Pancreas (tissue), 10 donors: ENCODE data around the gene TGFBR2. TPM values are rescaled to one million over a fixed set of nuclear protein-coding genes. Genes with fewer than 3 reads are reported as not detected.

ENCODE experiments used
- ATAC-seq, 4 donors: fragments of 200-7000 bp; cut with Tn5 transposase; one replicate each; pipeline versions ENCODE4 v1.8.0 to v1.9.1; 2020; ENCODE audit warnings: mild to moderate bottlenecking in 4 of 4, moderate library complexity in 4 of 4
- DNase-seq, 6 donors: peaks; one replicate each; pipeline ENCODE4 v3.0.0-alpha.2; 2020
- FAIRE-seq: peaks from 2 replicates; lab custom pipeline; 2012; peaks lifted over from hg19 to GRCh38; lab: Jason Lieb, UNC
- H3K27ac ChIP-seq, 4 donors: fragments of 200-600 bp; sonication (generic); 1 replicate in 3 of 4; 2 replicates in 1 of 4; pipeline versions ENCODE4 v1.5.0 to v1.8.0; 2020
- H3K27me3 ChIP-seq, 4 donors: fragments of 200-600 bp; one replicate each; pipeline ENCODE4 v1.8.0; 2021
- H3K36me3 ChIP-seq, 3 donors: fragments of 200-600 bp; sonication (generic) in 1 of 3; one replicate each; pipeline versions ENCODE4 v1.5.0 to v1.8.0; 2020 to 2021
- H3K4me1 ChIP-seq, 3 donors: fragments of 200-600 bp; one replicate each; pipeline ENCODE4 v1.8.0; 2021
- H3K4me3 ChIP-seq, 4 donors: fragments of 200-600 bp; sonication (generic) in 2 of 4; one replicate each; pipeline versions ENCODE4 v1.5.0 to v1.8.0; 2020 to 2021
- H3K9me3 ChIP-seq, 4 donors: fragments of 200-600 bp; one replicate each; pipeline ENCODE4 v1.8.0; 2021
- WGBS, 2 donors: extraction: QIAGEN DNeasy Blood & Tissue Kit; methylation state at CpG; one replicate each; pipeline ENCODE4 v1.1.7; 2013; 5-methylcytosine and 5-hydroxymethylcytosine counted together
- intact Hi-C, 3 donors: fragments of 100-400 bp; cut with DNase I; formaldehyde crosslinking; loops; one replicate each; pipeline versions ENCODE4 v1.11.1 to v1.14.2; 2022
- polyA plus RNA-seq, 2 donors: library from polyadenylated mRNA; stranded (reverse); fragments of 200-250 nt; gene quantifications; one replicate each; pipeline ENCODE4 v1.2.3, GENCODE V29; 2013
- total RNA-seq, 6 donors: library from RNA; stranded (reverse); fragmentation: NEBNext Ultra II Directional in 4 of 6; extraction: Animal tissue kit (Norgen Biotek cat#: 25700) in 4 of 6; gene quantifications; one replicate each; pipeline versions ENCODE4 v1.2.1 to v1.2.4, GENCODE V29; 2021 to 2023
- TF ChIP-seq, protein P1 (sequence below), 4 donors: fragments of 200-600 bp; sonication (generic) in 3 of 4; IDR thresholded peaks; one replicate each; pipeline versions ENCODE4 v1.5.0 to v1.8.0; 2021; ENCODE audit warnings: antibody characterized with exemption in 4 of 4
- donor health status: healthy with polysubstance abuse.
- donor health status: DM: no; HTN: no; CAD: no; lungs with moderate emphysema.
- donor health status: DM: no; HTN: no; CAD: no.
- donor health status: control.
- donor health status: control.
- donor health status: Bipolar disorder and iron deficiency.
- donor health status: DM: yes; HTN: yes; CAD: no.
- donor health status: DM: no; HTN: no; CAD: no.
- donor health status: DM: no; HTN: no; CAD: no.
- donor health status: DM: yes; HTN: yes; CAD: no.

The TGFBR2 gene
- total and polyA plus RNA-seq, 8 donors: 9.0 to 60.8 (median 31.1) TPM

- peaks cover 0 to 22% (median 0%) of the 10 kb centered on the region in 3 donors for H3K4me1 ChIP-seq
Measured at GRCh38 chr3:30657914-30658313, 51.5 kb downstream of the TGFBR2 start.

DNA sequence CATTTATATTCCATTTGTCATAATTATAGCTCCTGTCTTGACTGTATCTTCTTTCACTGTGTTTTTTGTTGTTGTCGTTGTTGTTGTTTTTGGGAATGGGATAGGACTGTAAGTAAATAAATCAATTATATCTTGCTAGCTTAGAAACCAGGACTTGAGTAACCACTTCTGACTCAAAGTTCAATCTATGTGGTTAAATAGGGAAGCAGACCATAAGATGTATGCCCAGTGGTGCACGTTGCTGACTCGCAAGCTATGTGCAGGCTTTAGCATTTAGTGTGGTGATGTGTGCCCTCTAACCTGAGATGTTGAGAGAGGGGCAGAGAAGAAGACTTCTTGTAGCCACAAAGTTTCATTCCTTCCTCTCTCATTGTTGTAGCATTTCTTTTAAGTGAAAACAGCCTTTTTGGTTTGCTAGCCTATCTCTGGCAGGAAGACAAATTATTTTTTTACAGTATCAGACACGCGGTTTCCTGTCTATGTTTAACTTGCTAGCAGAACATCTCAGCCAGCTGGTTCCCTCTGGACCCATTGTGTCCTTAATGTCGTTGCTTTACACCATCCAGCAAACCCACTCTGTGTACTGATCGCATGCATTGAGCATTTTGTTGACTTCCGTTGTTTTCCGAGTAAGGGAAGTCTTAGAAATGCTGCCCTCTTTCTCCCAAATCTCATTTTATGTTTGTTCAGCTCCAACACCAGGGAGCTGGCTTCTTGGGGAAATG, 52.1 kb downstream of the TGFBR2 start:
- Histone ChIP-seq H3K4me1 (peaks cover 0 to 22% (median 0%) of the 10 kb centered on the region in 3 donors), H3K27ac (peak overlapping the region in 2 of 4 donors; percentile 35 to 51), H3K9me3 (no peaks in the 10 kb centered on the region), H3K36me3 (peaks cover 0 to 16% (median 13%) of the 10 kb centered on the region in 3 donors), H3K27me3 (no peaks in the 10 kb centered on the region), H3K4me3 (no peak overlapping the region)
- FAIRE-seq (no peak), DNase-seq (no peak), ATAC-seq (peak in 3 of 4 donors; percentile 43 to 66 (median 58))
- intact Hi-C loops: no loop called here
- WGBS, 2 donors: 56 to 60% methylated on average over 9 of the region's 9 CpGs
- TF ChIP-seq, protein P1, sequence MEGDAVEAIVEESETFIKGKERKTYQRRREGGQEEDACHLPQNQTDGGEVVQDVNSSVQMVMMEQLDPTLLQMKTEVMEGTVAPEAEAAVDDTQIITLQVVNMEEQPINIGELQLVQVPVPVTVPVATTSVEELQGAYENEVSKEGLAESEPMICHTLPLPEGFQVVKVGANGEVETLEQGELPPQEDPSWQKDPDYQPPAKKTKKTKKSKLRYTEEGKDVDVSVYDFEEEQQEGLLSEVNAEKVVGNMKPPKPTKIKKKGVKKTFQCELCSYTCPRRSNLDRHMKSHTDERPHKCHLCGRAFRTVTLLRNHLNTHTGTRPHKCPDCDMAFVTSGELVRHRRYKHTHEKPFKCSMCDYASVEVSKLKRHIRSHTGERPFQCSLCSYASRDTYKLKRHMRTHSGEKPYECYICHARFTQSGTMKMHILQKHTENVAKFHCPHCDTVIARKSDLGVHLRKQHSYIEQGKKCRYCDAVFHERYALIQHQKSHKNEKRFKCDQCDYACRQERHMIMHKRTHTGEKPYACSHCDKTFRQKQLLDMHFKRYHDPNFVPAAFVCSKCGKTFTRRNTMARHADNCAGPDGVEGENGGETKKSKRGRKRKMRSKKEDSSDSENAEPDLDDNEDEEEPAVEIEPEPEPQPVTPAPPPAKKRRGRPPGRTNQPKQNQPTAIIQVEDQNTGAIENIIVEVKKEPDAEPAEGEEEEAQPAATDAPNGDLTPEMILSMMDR (IDR thresholded peaks at IDR 0.05): no peak

More at GRCh38 chr3:30657914-30658313, 51.5 kb downstream of the TGFBR2 start:
- no peaks in the 10 kb centered on the region for H3K9me3 ChIP-seq
- intact Hi-C loops: no loop called here
- H3K27ac ChIP-seq: peak overlapping the region in 2 of 4 donors; percentile 35 to 51
- DNase-seq (no peak), FAIRE-seq (no peak), ATAC-seq (peak in 1 of 4 donors; percentile 12)
- H3K27me3 ChIP-seq: no peaks in the 10 kb centered on the region
- WGBS, 2 donors: 52% methylated on average over 3 of the region's 3 CpGs
- no peak overlapping the region for H3K4me3 ChIP-seq
- peaks cover 0 to 22% (median 13%) of the 10 kb centered on the region in 3 donors for H3K36me3 ChIP-seq
- TF ChIP-seq, protein P1 (IDR thresholded peaks at IDR 0.05): no peak

DNA sequence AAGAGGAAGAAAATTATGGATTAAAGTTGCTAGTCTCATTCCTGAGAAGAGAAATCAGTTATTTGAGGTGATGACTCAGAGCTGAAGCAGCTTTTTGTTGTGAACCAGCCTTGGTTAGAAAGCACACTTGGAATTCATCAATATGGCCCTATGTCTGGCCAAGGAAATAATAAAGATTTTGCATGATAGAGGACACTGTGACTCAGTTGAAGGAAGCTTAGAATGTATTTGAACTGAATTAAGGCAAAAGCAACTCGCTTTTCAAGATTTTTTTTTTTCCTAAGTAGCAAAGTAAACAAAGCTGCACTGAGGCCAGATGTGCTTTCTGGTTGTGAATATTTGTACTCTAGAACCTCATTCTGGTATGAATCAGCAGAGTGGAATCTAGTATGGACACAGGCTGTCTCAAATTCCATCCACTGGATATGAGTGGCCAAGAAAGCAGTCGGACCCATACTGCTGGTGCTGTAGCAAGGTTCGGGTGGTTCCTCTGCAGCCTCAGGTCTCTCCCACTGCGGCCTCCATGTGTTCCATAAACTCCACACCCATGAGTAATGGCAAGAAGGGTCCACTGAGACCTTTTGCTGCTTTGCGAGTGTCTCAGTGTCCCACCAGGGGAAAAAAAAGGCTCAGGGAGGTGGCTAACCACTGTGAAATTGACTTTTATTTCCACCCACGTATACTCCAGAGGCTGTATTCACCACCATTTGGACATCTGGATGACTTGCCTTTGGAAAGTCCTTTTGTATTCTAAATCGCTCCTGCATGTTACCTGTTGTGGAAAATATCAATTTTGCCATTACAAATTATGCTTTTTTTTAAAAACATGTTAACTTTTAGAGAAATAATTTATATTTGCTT, 53.1 kb downstream of the TGFBR2 start:
- 81 to 84% methylated on average over 7 of the region's 7 CpGs for WGBS, 2 donors
- H3K4me3 ChIP-seq: no peak overlapping the region
- peaks cover 0 to 9% (median 5%) of the 10 kb centered on the region in 3 donors for H3K36me3 ChIP-seq
- ATAC-seq (peak; percentile 31 to 56 (median 52)), FAIRE-seq (no peak), DNase-seq (no peak)
- H3K27ac ChIP-seq: peak overlapping the region in 2 of 4 donors; percentile 35 to 51
- H3K4me1 ChIP-seq: peaks cover 0 to 22% (median 0%) of the 10 kb centered on the region in 3 donors
- no peaks in the 10 kb centered on the region for H3K9me3 ChIP-seq
- TF ChIP-seq, protein P1 (IDR thresholded peaks at IDR 0.05): no peak
- intact Hi-C loops: no loop called here
- H3K27me3 ChIP-seq: no peaks in the 10 kb centered on the region

DNA sequence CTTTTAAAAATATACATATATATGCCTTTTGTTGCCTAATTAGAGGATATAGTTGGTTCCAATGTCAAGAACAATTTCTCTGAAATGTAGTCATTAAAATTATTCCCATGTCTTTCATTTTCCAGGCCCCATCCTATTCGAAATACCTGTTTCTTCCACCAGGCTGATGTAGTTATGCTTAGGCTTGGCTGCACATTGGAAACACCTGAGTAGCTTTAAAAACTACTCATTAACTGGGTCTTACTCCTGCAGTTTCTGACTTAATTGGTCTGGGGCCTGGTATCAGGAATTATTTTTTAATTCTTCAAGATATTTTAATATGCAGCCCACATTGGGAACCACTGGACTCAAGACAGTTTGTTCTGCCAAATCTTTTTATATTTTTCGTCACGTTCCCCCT, 53.7 kb downstream of the TGFBR2 start:
- intact Hi-C loops: no loop called here
- TF ChIP-seq, protein P1 (IDR thresholded peaks at IDR 0.05): no peak
- Histone ChIP-seq H3K9me3 (no peaks in the 10 kb centered on the region), H3K4me1 (peaks cover 0 to 26% (median 0%) of the 10 kb centered on the region in 3 donors), H3K27me3 (no peaks in the 10 kb centered on the region), H3K27ac (peak overlapping the region in 2 of 4 donors; percentile 8 to 51), H3K36me3 (peaks cover 0 to 5% (median 2%) of the 10 kb centered on the region in 3 donors), H3K4me3 (no peak overlapping the region)
- WGBS, 2 donors: 88 to 97% methylated on average over 3 of the region's 3 CpGs
- no peak for FAIRE-seq
- no peak for DNase-seq
- no peak for ATAC-seq
